Heart right ventricle (tissue), 16 donors: ENCODE data around the gene SH2D3C. TPM values are rescaled to one million over a fixed set of nuclear protein-coding genes. Genes with fewer than 3 reads are reported as not detected.

Experiments used
- ATAC-seq, 8 donors: fragments of 200-7000 bp; cut with Tn5 transposase; one replicate each; pipeline ENCODE4 v1.9.1; 2020; ENCODE audit warnings: mild to moderate bottlenecking in 8 of 8, moderate library complexity in 8 of 8, moderate number of reproducible peaks in 1 of 8
- DNase-seq, 2 donors: peaks; one replicate each; pipeline ENCODE4 v3.0.0-alpha.2; 2020
- H3K27ac ChIP-seq, 10 donors: fragments of 200-600 bp; sonication (generic) in 2 of 10; one replicate each; pipeline versions ENCODE4 v1.5.0 to v1.8.0; 2020 to 2022; ENCODE audit warnings: mild to moderate bottlenecking in 3 of 10
- H3K27me3 ChIP-seq, 7 donors: fragments of 200-600 bp; one replicate each; pipeline ENCODE4 v1.8.0; 2021 to 2022; ENCODE audit warnings: mild to moderate bottlenecking in 2 of 7
- H3K36me3 ChIP-seq, 9 donors: fragments of 200-600 bp; sonication (generic) in 1 of 9; one replicate each; pipeline versions ENCODE4 v1.5.0 to v1.8.0; 2020 to 2022; ENCODE audit warnings: mild to moderate bottlenecking in 2 of 9
- H3K4me1 ChIP-seq, 9 donors: fragments of 200-600 bp; sonication (generic) in 1 of 9; one replicate each; pipeline versions ENCODE4 v1.5.0 to v1.8.0; 2020 to 2022; ENCODE audit warnings: mild to moderate bottlenecking in 4 of 9
- H3K4me3 ChIP-seq, 10 donors: fragments of 200-600 bp; sonication (generic) in 2 of 10; one replicate each; pipeline versions ENCODE4 v1.5.0 to v1.8.0; 2020 to 2022; ENCODE audit warnings: mild to moderate bottlenecking in 7 of 10, moderate library complexity in 2 of 10
- H3K9me3 ChIP-seq, 11 donors: fragments of 200-600 bp in 10 of 11; sonication (generic) in 2 of 11; one replicate each; pipeline versions ENCODE4 v1.5.0 to v1.8.0; 2013 to 2022; ENCODE audit warnings: mild to moderate bottlenecking in 2 of 11, control low read depth in 1 of 11, moderate library complexity in 1 of 11
- WGBS, 2 donors: extraction: QIAGEN DNeasy Blood & Tissue Kit; methylation state at CpG; one replicate each; pipeline ENCODE4 v1.1.7; 2013; ENCODE audit warnings: inconsistent platforms in 1 of 2; 5-methylcytosine and 5-hydroxymethylcytosine counted together
- intact Hi-C, 10 donors: fragments of 100-400 bp; cut with DNase I; formaldehyde crosslinking; loops; one replicate each; pipeline versions ENCODE4 v1.11.1 to v1.14.2; 2022
- polyA plus RNA-seq, 2 donors: library from polyadenylated mRNA; stranded (reverse); fragments of 200-250 nt; gene quantifications; one replicate each; pipeline ENCODE4 v1.2.3, GENCODE V29; 2013
- total RNA-seq, 10 donors: library from RNA; stranded (reverse); fragmentation: NEBNext Ultra II Directional in 3 of 10; extraction: Animal tissue kit (Norgen Biotek cat#: 25700) in 3 of 10; gene quantifications; one replicate each; pipeline versions ENCODE4 v1.2.1 to v1.2.4, GENCODE V29; 2021 to 2023
- TF ChIP-seq, protein P1 (sequence below), 9 donors: fragments of 200-600 bp; sonication (generic) in 2 of 9; IDR thresholded peaks; one replicate each; pipeline versions ENCODE4 v1.5.0 to v1.8.0; 2021 to 2022; ENCODE audit warnings: antibody characterized with exemption in 9 of 9, mild to moderate bottlenecking in 5 of 9, moderate library complexity in 1 of 9
- donor health status: Arrhythmogenic right ventricular cardiomyopathy.
- donor health status: ischemic (EF 13 %, LVEDD 7.1; RV severe dilation, severe dysfunction).
- donor health status: healthy with polysubstance abuse.
- donor health status: DM: no; HTN: yes; CAD: no.
- donor health status: DM: no; HTN: no; CAD: no.
- donor health status: ischemic (EF 25% LVEDD 6.9; RV normal size, moderate dysfunction).
- donor health status: ischemic (EF 25% LVEDD 5.7; RV mildly dilated, moderate dysfunction).
- donor health status: healthy.
- donor health status: DM: yes; HTN: yes; CAD: no.
- donor health status: Ischemic cardiomyopathy.
- donor health status: ischemic (EF 35%, LVEDD 5.7; RV mildly dilated, moderate dysfunction).
- donor health status: nonischemic (EF 11% LVEDD 7.7; RV severe dilation, severe dysfunction).
- donor health status: DM: yes; HTN: yes; CAD: no.
- donor health status: PGD.
- donor health status: ischemic (EF 29% LVEDD 5.4; RV normal size, mild dysfunction).
- donor health status: nonischemic (EF 23%, LVEDD 6.1; RV moderate dilation, normal function).

The SH2D3C gene
- total and polyA plus RNA-seq, 12 donors, result 10.9 to 36.7 (median 18.8) TPM

DNA sequence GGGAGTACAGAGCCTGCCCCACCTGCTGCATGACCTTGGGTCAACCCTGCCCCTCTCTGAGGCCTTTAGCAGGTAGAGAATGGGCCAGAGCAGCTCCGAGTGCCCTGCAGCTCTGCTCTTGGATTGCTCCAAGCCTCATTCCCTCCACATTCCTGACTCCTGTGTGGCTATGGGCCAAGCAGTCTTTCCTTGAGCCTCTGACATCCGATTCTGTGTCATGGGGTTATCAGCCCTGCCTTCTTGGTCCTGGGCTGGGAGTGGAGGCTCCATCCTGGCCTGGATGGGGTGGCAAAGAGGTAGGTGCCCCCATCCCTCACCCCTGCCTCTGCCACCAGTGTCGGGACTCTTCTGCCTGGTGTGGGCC, 37.9 kb upstream of the SH2D3C start:
- intact Hi-C loops, result no loop called here
- Histone ChIP-seq H3K36me3 (peaks cover 0 to 100% (median 83%) of the 10 kb centered on the region in 9 donors), H3K27me3 (no peaks in the 10 kb centered on the region), H3K9me3 (no peaks in the 10 kb centered on the region), H3K4me1 (peaks cover 0 to 53% (median 3%) of the 10 kb centered on the region in 9 donors), H3K27ac (peak overlapping the region in 3 of 10 donors; percentile 22 to 72 (median 31)), H3K4me3 (no peak overlapping the region)
- TF ChIP-seq, protein P1, sequence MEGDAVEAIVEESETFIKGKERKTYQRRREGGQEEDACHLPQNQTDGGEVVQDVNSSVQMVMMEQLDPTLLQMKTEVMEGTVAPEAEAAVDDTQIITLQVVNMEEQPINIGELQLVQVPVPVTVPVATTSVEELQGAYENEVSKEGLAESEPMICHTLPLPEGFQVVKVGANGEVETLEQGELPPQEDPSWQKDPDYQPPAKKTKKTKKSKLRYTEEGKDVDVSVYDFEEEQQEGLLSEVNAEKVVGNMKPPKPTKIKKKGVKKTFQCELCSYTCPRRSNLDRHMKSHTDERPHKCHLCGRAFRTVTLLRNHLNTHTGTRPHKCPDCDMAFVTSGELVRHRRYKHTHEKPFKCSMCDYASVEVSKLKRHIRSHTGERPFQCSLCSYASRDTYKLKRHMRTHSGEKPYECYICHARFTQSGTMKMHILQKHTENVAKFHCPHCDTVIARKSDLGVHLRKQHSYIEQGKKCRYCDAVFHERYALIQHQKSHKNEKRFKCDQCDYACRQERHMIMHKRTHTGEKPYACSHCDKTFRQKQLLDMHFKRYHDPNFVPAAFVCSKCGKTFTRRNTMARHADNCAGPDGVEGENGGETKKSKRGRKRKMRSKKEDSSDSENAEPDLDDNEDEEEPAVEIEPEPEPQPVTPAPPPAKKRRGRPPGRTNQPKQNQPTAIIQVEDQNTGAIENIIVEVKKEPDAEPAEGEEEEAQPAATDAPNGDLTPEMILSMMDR (IDR thresholded peaks at IDR 0.05), result no peak
- peak in 1 of 8 donors; percentile 0 for ATAC-seq
- DNase-seq, result no peak
- WGBS, 2 donors, result 58 to 64% methylated on average over 3 of the region's 3 CpGs

DNA sequence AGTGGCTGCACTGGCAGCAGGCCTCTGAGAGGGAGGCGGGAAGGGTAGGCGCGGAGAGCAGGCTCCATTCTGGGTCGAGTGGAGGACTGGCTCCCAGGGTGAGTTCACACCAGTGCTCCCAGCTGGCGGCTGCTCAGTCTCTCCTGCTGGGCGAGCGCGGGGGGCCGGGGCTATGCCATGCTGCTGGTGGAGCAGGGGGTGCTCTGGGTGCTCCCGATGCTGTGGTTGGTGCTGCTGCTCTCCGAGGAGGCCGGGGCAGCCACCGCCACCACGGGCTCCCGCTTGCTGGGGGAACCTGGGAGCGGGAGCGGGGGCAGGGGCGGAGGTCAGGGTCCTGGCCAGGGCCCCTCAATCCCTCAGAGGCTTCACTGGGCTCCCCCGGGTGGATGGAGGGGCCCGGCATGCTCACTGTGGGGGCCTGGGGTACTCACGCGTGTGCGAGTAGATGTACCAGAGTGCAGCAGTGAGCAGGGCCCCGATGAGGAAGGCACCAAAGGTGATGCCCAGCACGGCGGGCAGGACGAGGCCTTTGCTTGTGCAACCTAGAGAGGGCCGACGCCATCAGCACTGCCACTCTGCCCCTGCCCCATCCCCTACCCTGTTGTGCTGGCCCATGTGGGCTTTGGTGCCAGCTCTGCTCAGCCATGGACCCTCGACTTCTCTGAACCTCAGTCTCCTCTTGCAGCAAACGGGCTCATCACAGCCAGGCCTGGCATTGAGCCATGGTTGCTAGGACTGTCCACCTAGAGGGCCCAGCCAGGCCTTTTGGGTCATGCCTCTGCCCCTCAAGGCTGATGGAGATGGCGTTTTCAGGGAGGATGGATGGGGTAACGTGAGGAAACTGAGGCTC, 37.3 kb upstream of the SH2D3C start:
- Histone ChIP-seq H3K9me3 (no peaks in the 10 kb centered on the region), H3K27me3 (no peaks in the 10 kb centered on the region), H3K4me1 (peaks cover 0 to 49% (median 3%) of the 10 kb centered on the region in 9 donors), H3K4me3 (no peak overlapping the region), H3K36me3 (peaks cover 0 to 100% (median 77%) of the 10 kb centered on the region in 9 donors), H3K27ac (peak overlapping the region in 3 of 10 donors; percentile 9 to 72 (median 31))
- intact Hi-C loops, result no loop called here
- TF ChIP-seq, protein P1 (IDR thresholded peaks at IDR 0.05), result no peak
- WGBS, 2 donors, result 86 to 87% methylated on average over 33 of the region's 33 CpGs
- ATAC-seq (peak in 7 of 8 donors; percentile 0 to 7 (median 1)), DNase-seq (no peak)

DNA sequence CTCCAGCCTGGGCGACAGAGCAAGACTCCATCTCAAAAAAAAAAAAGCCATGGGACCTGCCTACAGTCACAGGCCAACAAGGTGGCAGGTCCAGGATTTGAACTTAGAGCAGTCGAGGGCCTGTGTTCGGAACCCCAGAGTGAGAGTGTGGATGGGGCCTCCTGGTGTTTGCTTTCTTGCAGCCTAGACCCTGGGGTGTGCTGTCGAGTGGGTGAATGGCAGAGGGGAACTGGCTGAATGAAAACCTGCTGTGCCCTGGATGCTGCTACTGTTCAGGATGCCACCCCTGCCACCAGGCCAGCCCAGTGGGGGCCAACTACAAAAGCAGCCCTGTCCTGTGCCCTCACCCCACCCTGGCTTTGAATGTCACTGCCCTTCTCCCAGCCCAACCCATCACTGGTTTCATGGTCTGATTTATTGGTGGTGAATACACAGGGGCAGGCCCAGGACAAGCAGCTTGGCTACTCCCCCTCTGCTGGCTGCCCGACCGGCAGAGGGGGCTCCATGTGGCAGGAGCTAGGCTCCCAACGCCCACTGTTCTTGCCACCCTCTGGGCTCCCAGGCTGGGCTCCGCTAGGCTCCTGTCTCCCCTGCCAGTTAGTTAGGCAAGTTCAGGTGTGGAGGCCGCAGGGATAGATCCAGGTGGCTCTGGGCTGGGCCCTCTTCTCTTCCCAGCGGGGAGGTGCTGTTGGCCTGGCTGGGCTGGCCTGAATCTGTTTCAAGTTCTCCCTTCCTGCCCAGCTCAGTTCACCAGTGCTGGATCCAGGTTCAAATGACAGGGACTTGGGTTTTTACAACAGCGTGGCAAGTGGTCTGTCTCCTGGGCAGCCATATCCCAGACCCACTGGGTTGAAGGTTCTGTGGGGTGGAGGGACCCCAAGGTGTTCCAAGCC, 36.4 kb upstream of the SH2D3C start:
- no peaks in the 10 kb centered on the region for H3K27me3 ChIP-seq
- DNase-seq (no peak), ATAC-seq (peak in 1 of 8 donors; percentile 5)
- intact Hi-C loops, result loop anchor here in 1 of 10 donors (5.0 kb wide), 1 partner anchor 57 kb away; no protein-coding TSS in a partner anchor
- H3K36me3 ChIP-seq, result peaks cover 0 to 100% (median 77%) of the 10 kb centered on the region in 9 donors
- 88 to 89% methylated on average over 11 of the region's 11 CpGs for WGBS, 2 donors
- H3K4me1 ChIP-seq, result peaks cover 0 to 49% (median 3%) of the 10 kb centered on the region in 9 donors
- H3K27ac ChIP-seq, result peak overlapping the region in 5 of 10 donors; percentile 9 to 57 (median 31)
- TF ChIP-seq, protein P1 (IDR thresholded peaks at IDR 0.05), result no peak
- no peaks in the 10 kb centered on the region for H3K9me3 ChIP-seq
- no peak overlapping the region for H3K4me3 ChIP-seq

DNA sequence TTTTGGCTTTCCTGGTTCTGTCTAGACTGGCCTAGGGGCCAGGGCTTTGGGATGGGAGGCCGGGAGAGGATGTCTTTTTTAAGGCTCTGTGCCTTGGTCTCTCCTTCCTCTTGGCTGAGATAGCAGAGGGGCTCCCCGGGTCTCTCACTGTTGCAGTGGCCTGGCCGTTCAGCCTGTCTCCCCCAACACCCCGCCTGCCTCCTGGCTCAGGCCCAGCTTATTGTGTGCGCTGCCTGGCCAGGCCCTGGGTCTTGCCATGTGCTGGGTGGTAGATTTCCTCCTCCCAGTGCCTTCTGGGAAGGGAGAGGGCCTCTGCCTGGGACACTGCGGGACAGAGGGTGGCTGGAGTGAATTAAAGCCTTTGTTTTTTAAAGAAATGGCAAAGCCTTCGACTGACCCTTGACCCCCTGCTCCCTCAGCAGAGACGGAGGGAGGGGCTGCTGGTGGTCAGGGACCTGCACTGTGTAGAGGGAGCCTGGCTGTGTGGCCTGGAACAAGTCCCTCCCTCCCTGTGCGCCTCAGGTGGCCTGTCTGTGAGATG, 35.3 kb upstream of the SH2D3C start:
- Histone ChIP-seq H3K4me1 (peaks cover 0 to 54% (median 10%) of the 10 kb centered on the region in 9 donors), H3K9me3 (no peaks in the 10 kb centered on the region), H3K27me3 (no peaks in the 10 kb centered on the region), H3K27ac (peak overlapping the region in 6 of 10 donors; percentile 1 to 66 (median 52)), H3K36me3 (peaks cover 0 to 97% (median 67%) of the 10 kb centered on the region in 9 donors), H3K4me3 (no peak overlapping the region)
- 56 to 67% methylated on average over 9 of the region's 9 CpGs for WGBS, 2 donors
- TF ChIP-seq, protein P1 (IDR thresholded peaks at IDR 0.05), result no peak
- peak in 1 of 2 donors; percentile 55 for DNase-seq
- intact Hi-C loops, result loop anchor here in 1 of 10 donors (5.0 kb wide), 1 partner anchor 59 kb away; no protein-coding TSS in a partner anchor
- peak in 7 of 8 donors; percentile 5 to 50 (median 20) for ATAC-seq
